CD4-positive, alpha-beta T cell (primary cell): ENCODE measurements around the gene C5orf34. TPM values are rescaled to one million over a fixed set of nuclear protein-coding genes. Genes with fewer than 3 reads are reported as not detected.
"Not testable (repeated sequence)": the region's sequence is repeated elsewhere in the genome, so short reads cannot be mapped to it uniquely, and the experiment has no call there.

Experiments
- ATAC-seq: fragments of 200-7000 bp; cut with Tn5 transposase; one replicate; pipeline ENCODE4 v1.10.0; 2022; ENCODE audit warnings: mild to moderate bottlenecking; ENCODE audit not compliant: poor library complexity
- CTCF ChIA-PET: fragments of 350-600 bp; sonication (Branson Sonifier 250); formaldehyde crosslinking; loops from one replicate; lab custom pipeline; 2021; ENCODE audit warnings: antibody characterized with exemption, inconsistent platforms; lab: Charles Lee
- POLR2A ChIA-PET: fragments of 350-600 bp; sonication (Branson Sonifier 250); formaldehyde crosslinking; loops from one replicate; lab custom pipeline; 2021; ENCODE audit warnings: antibody characterized with exemption, inconsistent platforms; lab: Charles Lee
- DNase-seq, 14 experiments: peaks; one replicate each; pipeline ENCODE4 v3.0.0-alpha.2; 2013 to 2020; ENCODE audit warnings: mixed read lengths in 2 of 14
- H3K27ac ChIP-seq, 2 donors: one replicate each; pipeline versions ENCODE4 v1.5.1 to v1.7.0; 2013; ENCODE audit warnings: low read length in 2 of 2, low read depth in 1 of 2, mild to moderate bottlenecking in 1 of 2
- H3K27me3 ChIP-seq, 2 experiments: 1 replicate in 1 of 2; 2 replicates in 1 of 2; pipeline versions ENCODE4 v1.6.1 to v1.7.0; 2013; ENCODE audit warnings: low read length in 2 of 2, control low read depth in 1 of 2, mild to moderate bottlenecking in 1 of 2, moderate library complexity in 1 of 2; ENCODE audit not compliant: insufficient read depth in 2 of 2, control insufficient read depth in 1 of 2
- H3K36me3 ChIP-seq: one replicate; pipeline ENCODE4 v1.6.1; 2013; ENCODE audit warnings: low read length, control low read depth; ENCODE audit not compliant: insufficient read depth
- H3K4me1 ChIP-seq: one replicate; pipeline ENCODE4 v1.6.1; 2013; ENCODE audit warnings: low read length, control low read depth; ENCODE audit not compliant: insufficient read depth
- H3K4me3 ChIP-seq: one replicate; pipeline ENCODE4 v1.5.1; 2013; ENCODE audit warnings: mild to moderate bottlenecking, low read length, moderate library complexity
- H3K9me3 ChIP-seq, 2 experiments: 1 replicate in 1 of 2; 2 replicates in 1 of 2; pipeline versions ENCODE4 v1.6.1 to v1.7.0; 2013; ENCODE audit warnings: low read length in 2 of 2, mild to moderate bottlenecking in 2 of 2, control low read depth in 1 of 2, moderate library complexity in 1 of 2; ENCODE audit not compliant: control insufficient read depth in 1 of 2, insufficient read depth in 1 of 2
- H3K27ac Mint-ChIP-seq: one replicate; pipeline ENCODE4 v1.8.0; 2020; ENCODE audit warnings: mixed read lengths
- H3K27me3 Mint-ChIP-seq: one replicate; pipeline ENCODE4 v1.8.0; 2021; ENCODE audit warnings: mixed read lengths
- H3K36me3 Mint-ChIP-seq: one replicate; pipeline ENCODE4 v1.8.0; 2021; ENCODE audit warnings: low read depth, mixed read lengths
- H3K4me1 Mint-ChIP-seq: one replicate; pipeline ENCODE4 v1.8.0; 2021; ENCODE audit warnings: low read depth, mixed read lengths
- H3K4me3 Mint-ChIP-seq: one replicate; pipeline ENCODE4 v1.8.0; 2020; ENCODE audit warnings: mild to moderate bottlenecking, mixed read lengths
- H3K9me3 Mint-ChIP-seq: one replicate; pipeline ENCODE4 v1.8.0; 2020; ENCODE audit warnings: mixed read lengths
- CTCF ChIP-seq: fragments of 200-600 bp; IDR thresholded peaks from one replicate; pipeline ENCODE4 v1.8.0; 2022; ENCODE audit warnings: antibody characterized with exemption, mild to moderate bottlenecking
- intact Hi-C, 2 experiments: fragments of 100-400 bp; cut with DNase I in 1 of 2; cut with micrococcal nuclease in 1 of 2; formaldehyde crosslinking; loops; one replicate each; pipeline versions ENCODE4 v1.15.1 to v1.9.0; 2023 to 2025; cut with DNase I, micrococcal nuclease
- total RNA-seq, 174 experiments: library from RNA in 2 of 174; stranded (reverse) in 2 of 174; gene quantifications; one replicate each; pipeline ENCODE4 v1.2.3 and lab custom pipeline; 2021 to 2026

C5orf34 gene
- total RNA-seq, 2 experiments from 2014 or later = 0.88 to 1.2 TPM

DNA sequence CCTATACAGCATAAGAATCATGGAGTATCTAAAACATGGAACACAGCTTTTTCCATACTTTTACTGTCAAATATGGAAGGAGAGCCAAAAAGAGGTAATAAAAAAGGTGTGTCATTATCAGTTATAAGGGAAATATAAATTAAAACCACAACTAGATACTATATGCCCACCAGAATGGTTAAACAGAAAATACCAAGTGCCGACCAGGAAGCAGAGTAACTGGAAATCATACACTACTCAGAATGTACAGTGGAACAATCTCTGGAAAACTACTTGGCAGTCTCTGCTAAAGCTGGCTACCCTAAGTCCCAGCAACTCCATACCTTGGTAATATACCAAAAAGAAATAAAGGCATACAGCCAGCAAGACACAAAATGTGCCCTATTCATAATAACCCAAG is 39.5 kb upstream of the C5orf34 start:
- CTCF ChIA-PET = interaction anchor here (1.0 to 2.7 kb wide), 5 partner anchors 45 to 73 kb away, joined by 3 to 25 read pairs (median 5); partner anchors contain the start of gene TMEM267
- ATAC-seq (no peak), DNase-seq (no peak)
- peaks cover 7% of the 10 kb centered on the region for H3K36me3 Mint-ChIP-seq
- no peak overlapping the region for H3K27ac ChIP-seq
- H3K9me3 Mint-ChIP-seq = no peaks in the 10 kb centered on the region
- H3K4me3 Mint-ChIP-seq = no peak overlapping the region
- intact Hi-C loops = loop anchor here in 1 of 2 experiments (10.0 kb wide), 2 partner anchors 430 to 560 kb away; partner anchors contain the start of gene ZNF131
- H3K27me3 ChIP-seq = no peaks in the 10 kb centered on the region
- H3K27me3 Mint-ChIP-seq = no peaks in the 10 kb centered on the region
- H3K9me3 ChIP-seq = no peaks in the 10 kb centered on the region
- POLR2A ChIA-PET = interaction anchor here (0.5 to 10.5 kb wide), 4 partner anchors 30 to 514 kb away, joined by 3 to 163 read pairs (median 12); partner anchors contain the start of genes NNT and TMEM267
- no peak overlapping the region for H3K4me3 ChIP-seq
- peaks cover 7% of the 10 kb centered on the region for H3K4me1 Mint-ChIP-seq
- peaks cover 27% of the 10 kb centered on the region for H3K4me1 ChIP-seq
- no peak overlapping the region for H3K27ac Mint-ChIP-seq
- no peak for TF ChIP-seq CTCF
- peaks cover 46% of the 10 kb centered on the region for H3K36me3 ChIP-seq

DNA sequence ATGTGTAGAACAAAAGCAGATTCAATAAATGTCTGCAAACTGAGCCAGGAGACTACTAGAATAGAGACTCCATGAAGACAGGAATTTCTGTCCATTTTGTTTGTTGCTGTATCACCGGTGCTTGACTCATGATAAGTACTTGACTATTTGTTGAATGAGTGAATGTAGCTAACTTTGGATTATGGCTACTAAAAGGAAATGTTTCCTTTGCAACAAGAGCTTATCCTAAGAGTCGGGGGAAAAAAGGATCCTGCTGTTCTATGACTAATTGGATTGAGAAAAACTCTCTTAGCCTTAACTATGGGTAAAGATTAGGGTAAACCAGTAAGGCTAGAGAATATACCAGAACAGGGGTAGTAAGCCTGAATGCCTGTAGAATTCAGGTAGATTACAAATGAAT is 38.4 kb upstream of the C5orf34 start:
- H3K9me3 ChIP-seq = no peaks in the 10 kb centered on the region
- no peak overlapping the region for H3K4me3 ChIP-seq
- no peaks in the 10 kb centered on the region for H3K27me3 Mint-ChIP-seq
- CTCF ChIA-PET = interaction anchor here (1.4 to 1.6 kb wide), 2 partner anchors 69 to 74 kb away, joined by 3 to 5 read pairs; partner anchors contain the start of gene TMEM267
- intact Hi-C loops = loop anchor here in 1 of 2 experiments (2.0 to 10.0 kb wide), 3 partner anchors 37 to 559 kb away; partner anchors contain the start of gene ZNF131
- DNase-seq (no peak), ATAC-seq (no peak)
- H3K4me1 Mint-ChIP-seq = peaks cover 12% of the 10 kb centered on the region
- H3K27me3 ChIP-seq = no peaks in the 10 kb centered on the region
- H3K27ac Mint-ChIP-seq = no peak overlapping the region
- H3K27ac ChIP-seq = no peak overlapping the region
- H3K36me3 ChIP-seq = peaks cover 50% of the 10 kb centered on the region
- no peak for TF ChIP-seq CTCF
- H3K9me3 Mint-ChIP-seq = no peaks in the 10 kb centered on the region
- POLR2A ChIA-PET = interaction anchor here (10.5 kb wide), 1 partner anchor 69 kb away, joined by 163 read pairs; the partner anchor contains the start of gene TMEM267
- peaks cover 27% of the 10 kb centered on the region for H3K4me1 ChIP-seq
- no peak overlapping the region for H3K4me3 Mint-ChIP-seq
- peaks cover 15% of the 10 kb centered on the region for H3K36me3 Mint-ChIP-seq

- H3K4me1 Mint-ChIP-seq = peaks cover 10% of the 10 kb centered on the region
- no peak overlapping the region for H3K4me3 Mint-ChIP-seq
- Histone ChIP-seq H3K36me3 (peaks cover 63% of the 10 kb centered on the region), H3K27ac (no peak overlapping the region), H3K27me3 (no peaks in the 10 kb centered on the region), H3K4me1 (peaks cover 17% of the 10 kb centered on the region), H3K9me3 (no peaks in the 10 kb centered on the region), H3K4me3 (no peak overlapping the region)
- DNase-seq (no peak), ATAC-seq (no peak)
- H3K36me3 Mint-ChIP-seq = peaks cover 26% of the 10 kb centered on the region
- intact Hi-C loops = loop anchor here in 1 of 2 experiments (2.0 to 10.0 kb wide), 3 partner anchors 35 to 557 kb away; partner anchors contain the start of gene ZNF131
- H3K9me3 Mint-ChIP-seq = no peaks in the 10 kb centered on the region
- POLR2A ChIA-PET = interaction anchor here (10.5 kb wide), 1 partner anchor 67 kb away, joined by 163 read pairs; the partner anchor contains the start of gene TMEM267
- no peak overlapping the region for H3K27ac Mint-ChIP-seq
- no peaks in the 10 kb centered on the region for H3K27me3 Mint-ChIP-seq
- no peak for TF ChIP-seq CTCF
- CTCF ChIA-PET = interaction anchor here (0.7 to 1.6 kb wide), 2 partner anchors 51 to 80 kb away, joined by 3 read pairs; no protein-coding TSS in a partner anchor
These were observed 36.8 kb upstream of the C5orf34 start for GRCh38 chr5:43551731-43552130.

DNA sequence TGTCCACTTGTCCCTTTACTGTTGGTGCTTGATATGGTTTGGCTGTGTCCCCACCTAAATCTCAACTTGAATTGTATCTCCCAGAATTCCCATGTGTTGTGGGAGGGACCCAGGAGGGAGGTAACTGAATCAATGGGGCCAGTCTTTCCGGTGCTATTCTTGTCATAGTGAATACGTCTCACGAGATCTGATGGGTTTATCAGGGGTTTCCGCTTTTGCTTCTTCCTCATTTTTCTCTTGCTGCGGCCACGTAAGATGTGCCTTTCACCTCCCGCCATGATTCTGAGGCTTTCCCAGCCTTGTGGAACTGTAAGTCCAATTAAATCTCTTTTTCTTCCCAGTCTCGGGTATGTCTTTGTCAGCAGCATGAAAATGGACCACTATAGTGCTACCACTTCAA is 34.3 kb upstream of the C5orf34 start:
- H3K27me3 ChIP-seq, H3K4me3 Mint-ChIP-seq, DNase-seq, H3K9me3 ChIP-seq, POLR2A ChIA-PET, H3K27ac Mint-ChIP-seq, H3K9me3 Mint-ChIP-seq, ATAC-seq, H3K27me3 Mint-ChIP-seq, H3K27ac ChIP-seq, intact Hi-C loops, H3K4me1 ChIP-seq, CTCF ChIA-PET, H3K4me3 ChIP-seq: not testable (repeated sequence)
- Mint-ChIP-seq H3K4me1 (peaks cover 22% of the 10 kb centered on the region), H3K36me3 (peaks cover 51% of the 10 kb centered on the region)
- H3K36me3 ChIP-seq = peaks cover 78% of the 10 kb centered on the region
